Activated CD8-positive, alpha-beta memory T cell treated with anti-CD3 and anti-CD28 coated beads for 48 hours (primary cell): ENCODE measurements around the gene CAPN12.

ENCODE experiments used
- DNase-seq, 3 experiments: peaks; one replicate each; pipeline ENCODE4 v3.0.0-alpha.2; 2020; ENCODE audit warnings: low read depth in 2 of 3, low spot score in 2 of 3

Gene CAPN12

GRCh38 chr19:38698225-38699026, 45.8 kb downstream of the CAPN12 start:
- DNase-seq, result no peak

GRCh38 chr19:38697641-38698071, 46.6 kb downstream of the CAPN12 start:
- DNase-seq, result no peak

GRCh38 chr19:38697197-38697596, 47.1 kb downstream of the CAPN12 start:
- no peak for DNase-seq

- no peak for DNase-seq
These were observed 47.6 kb downstream of the CAPN12 start for GRCh38 chr19:38696729-38697055.

GRCh38 chr19:38695832-38696728, 48.2 kb downstream of the CAPN12 start:
- no peak for DNase-seq

- DNase-seq, result no peak
These were observed 49.0 kb downstream of the CAPN12 start for GRCh38 chr19:38695317-38695683.

GRCh38 chr19:38693380-38694223, 50.7 kb downstream of the CAPN12 start:
- DNase-seq, result no peak

- no peak for DNase-seq
These were observed 51.6 kb downstream of the CAPN12 start for GRCh38 chr19:38692458-38693379.

GRCh38 chr19:38691938-38692457, 52.3 kb downstream of the CAPN12 start:
- no peak for DNase-seq

GRCh38 chr19:38690832-38691231, 53.4 kb downstream of the CAPN12 start:
- DNase-seq, result no peak

- no peak for DNase-seq
These were observed 54.1 kb downstream of the CAPN12 start for GRCh38 chr19:38690146-38690545.

- no peak for DNase-seq
These were observed 56.4 kb downstream of the CAPN12 start for GRCh38 chr19:38687837-38688378.

- no peak for DNase-seq
These were observed 57.8 kb downstream of the CAPN12 start for GRCh38 chr19:38686530-38686888.

- DNase-seq, result no peak
These were observed 58.4 kb downstream of the CAPN12 start for GRCh38 chr19:38685666-38686529.

- DNase-seq, result no peak
These were observed 59.2 kb downstream of the CAPN12 start for GRCh38 chr19:38684862-38685665.

- no peak for DNase-seq
These were observed 60.0 kb downstream of the CAPN12 start for GRCh38 chr19:38684078-38684861.

- DNase-seq, result no peak
These were observed 60.7 kb downstream of the CAPN12 start for GRCh38 chr19:38683393-38684077.
